Prostate gland (tissue), 2 donors: ENCODE data around the gene RNASEL. TPM values are rescaled to one million over a fixed set of nuclear protein-coding genes. Genes with fewer than 3 reads are reported as not detected.
"Not testable (repeated sequence)": the region's sequence is repeated elsewhere in the genome, so short reads cannot be mapped to it uniquely, and the experiment has no call there.

Experiments used
- DNase-seq: peaks from one replicate; pipeline ENCODE4 v3.0.0-alpha.2; 2019; ENCODE audit warnings: low spot score
- H3K27ac ChIP-seq, 2 donors: fragments of 200-600 bp; sonication (generic); 2 replicates each; pipeline ENCODE4 v1.5.1; 2017 to 2019
- H3K27me3 ChIP-seq: fragments of 200-600 bp; sonication (generic); replicated peaks from 2 replicates; pipeline ENCODE4 v1.5.1; 2019; ENCODE audit not compliant: insufficient read depth
- H3K36me3 ChIP-seq, 2 donors: fragments of 200-600 bp; sonication (generic); 1 replicate in 1 of 2; 2 replicates in 1 of 2; pipeline versions ENCODE4 v1.5.1 to v1.8.1; 2017 to 2019
- H3K4me1 ChIP-seq: fragments of 200-600 bp; sonication (generic); replicated peaks from 2 replicates; pipeline ENCODE4 v1.5.1; 2019
- H3K4me3 ChIP-seq, 2 donors: fragments of 200-600 bp; sonication (generic); 2 replicates each; pipeline ENCODE4 v1.5.1; 2017 to 2019
- H3K9me3 ChIP-seq: fragments of 200-600 bp; sonication (generic); 2 replicates; pipeline ENCODE4 v1.5.1; 2017
- POLR2A ChIP-seq: fragments of 450-650 bp; IDR thresholded peaks from one replicate; pipeline ENCODE4 v1.6.1; 2016; ENCODE audit warnings: antibody characterized with exemption, mild to moderate bottlenecking
- POLR2AphosphoS5 ChIP-seq: sonication (generic); formaldehyde crosslinking; IDR thresholded peaks from one replicate; pipeline ENCODE4 v1.6.1; 2017; ENCODE audit warnings: antibody characterized with exemption
- WGBS: methylation state at CpG from one replicate; pipeline ENCODE4 v1.1.5; 2018; 5-methylcytosine and 5-hydroxymethylcytosine counted together
- intact Hi-C: fragments of 100-400 bp; cut with DNase I; formaldehyde crosslinking; loops from one replicate; pipeline ENCODE4 v1.14.2; 2022
- total RNA-seq, 2 donors: library from RNA; depleted of rRNA; stranded (reverse); fragments of >200 nt; gene quantifications; one replicate each; pipeline ENCODE4 v1.1.0, GENCODE V29; 2016
- TF ChIP-seq, protein P1 (sequence below), 4 experiments: fragments of 200-600 bp in 2 of 4; fragments of 450-650 bp in 2 of 4; sonication (generic) in 2 of 4; IDR thresholded peaks; 1 replicate in 3 of 4; 2 replicates in 1 of 4; pipeline ENCODE4 v1.5.1; 2016 to 2019; ENCODE audit warnings: antibody characterized with exemption in 4 of 4, mild to moderate bottlenecking in 2 of 4, moderate library complexity in 2 of 4

RNASEL gene
- total RNA-seq, 2 donors from 2014 or later: 7.6 to 10.7 TPM

DNA sequence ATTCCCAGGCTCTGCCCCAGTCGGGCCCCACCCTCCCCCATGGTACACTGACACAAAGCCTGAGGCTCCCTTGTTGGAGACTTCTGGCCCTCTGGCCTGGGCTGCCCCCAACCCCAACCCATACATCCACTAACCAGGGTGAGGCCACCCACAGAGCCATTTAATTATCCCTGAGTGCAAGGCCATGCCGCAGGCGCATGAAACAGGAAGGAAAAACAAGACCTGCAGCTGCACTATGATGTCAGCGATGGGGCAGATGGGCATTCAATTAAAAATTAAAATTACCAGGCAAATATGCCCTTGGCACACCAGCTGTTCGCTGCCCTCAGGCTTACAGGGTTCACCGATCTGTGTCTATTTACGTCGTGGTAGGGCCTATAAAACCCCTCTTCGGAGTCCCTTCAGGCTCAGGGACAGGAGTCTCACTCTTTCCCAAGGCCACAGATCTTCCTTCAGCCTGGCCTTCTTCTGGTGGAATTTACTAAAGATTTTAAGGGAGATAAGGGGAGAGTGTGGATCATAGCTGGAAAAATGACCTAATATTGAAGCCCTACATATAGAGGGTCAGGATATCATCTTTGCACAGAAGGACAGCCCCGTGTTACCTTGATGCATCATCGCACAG is 44.7 kb upstream of the RNASEL start:
- intact Hi-C loops: no loop called here
- DNase-seq: no peak

DNA sequence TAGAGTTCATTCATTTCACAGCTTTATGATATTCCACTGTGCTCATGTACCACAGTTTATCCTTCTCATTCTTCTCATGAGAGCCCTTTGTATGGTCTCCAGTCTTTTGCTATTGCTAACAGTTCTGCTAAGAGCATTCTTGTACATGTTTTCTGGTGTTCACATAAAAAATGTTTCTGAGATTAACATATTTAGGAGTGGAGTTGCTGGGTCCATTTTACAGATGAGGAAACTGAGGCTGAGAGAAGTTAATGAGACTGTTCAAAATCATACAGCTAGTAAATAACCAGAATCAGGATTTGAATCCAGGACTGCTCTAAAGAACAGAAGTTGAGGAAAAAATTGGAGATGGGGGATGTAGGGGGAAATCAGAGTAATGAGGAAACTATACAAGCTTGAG is 44.0 kb upstream of the RNASEL start:
- no peaks in the 10 kb centered on the region for H3K36me3 ChIP-seq
- no peak overlapping the region for H3K27ac ChIP-seq
- no peak for DNase-seq
- intact Hi-C loops: no loop called here
- no peaks in the 10 kb centered on the region for H3K4me1 ChIP-seq
- TF ChIP-seq POLR2A (no peak), POLR2AphosphoS5 (no peak)
- TF ChIP-seq, protein P1, sequence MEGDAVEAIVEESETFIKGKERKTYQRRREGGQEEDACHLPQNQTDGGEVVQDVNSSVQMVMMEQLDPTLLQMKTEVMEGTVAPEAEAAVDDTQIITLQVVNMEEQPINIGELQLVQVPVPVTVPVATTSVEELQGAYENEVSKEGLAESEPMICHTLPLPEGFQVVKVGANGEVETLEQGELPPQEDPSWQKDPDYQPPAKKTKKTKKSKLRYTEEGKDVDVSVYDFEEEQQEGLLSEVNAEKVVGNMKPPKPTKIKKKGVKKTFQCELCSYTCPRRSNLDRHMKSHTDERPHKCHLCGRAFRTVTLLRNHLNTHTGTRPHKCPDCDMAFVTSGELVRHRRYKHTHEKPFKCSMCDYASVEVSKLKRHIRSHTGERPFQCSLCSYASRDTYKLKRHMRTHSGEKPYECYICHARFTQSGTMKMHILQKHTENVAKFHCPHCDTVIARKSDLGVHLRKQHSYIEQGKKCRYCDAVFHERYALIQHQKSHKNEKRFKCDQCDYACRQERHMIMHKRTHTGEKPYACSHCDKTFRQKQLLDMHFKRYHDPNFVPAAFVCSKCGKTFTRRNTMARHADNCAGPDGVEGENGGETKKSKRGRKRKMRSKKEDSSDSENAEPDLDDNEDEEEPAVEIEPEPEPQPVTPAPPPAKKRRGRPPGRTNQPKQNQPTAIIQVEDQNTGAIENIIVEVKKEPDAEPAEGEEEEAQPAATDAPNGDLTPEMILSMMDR (IDR thresholded peaks at IDR 0.05): no peak
- H3K27me3 ChIP-seq: no peaks in the 10 kb centered on the region
- no peaks in the 10 kb centered on the region for H3K9me3 ChIP-seq
- H3K4me3 ChIP-seq: no peak overlapping the region

More for the DNA sequence above, 44.7 kb upstream of the RNASEL start:
- no peaks in the 10 kb centered on the region for H3K4me1 ChIP-seq
- H3K9me3 ChIP-seq: no peaks in the 10 kb centered on the region
- WGBS: 76% methylated on average over 11 of the region's 11 CpGs
- no peaks in the 10 kb centered on the region for H3K27me3 ChIP-seq
- TF ChIP-seq POLR2A (no peak), POLR2AphosphoS5 (no peak)
- TF ChIP-seq, protein P1 (IDR thresholded peaks at IDR 0.05): no peak
- no peaks in the 10 kb centered on the region for H3K36me3 ChIP-seq
- no peak overlapping the region for H3K4me3 ChIP-seq
- H3K27ac ChIP-seq: no peak overlapping the region

DNA sequence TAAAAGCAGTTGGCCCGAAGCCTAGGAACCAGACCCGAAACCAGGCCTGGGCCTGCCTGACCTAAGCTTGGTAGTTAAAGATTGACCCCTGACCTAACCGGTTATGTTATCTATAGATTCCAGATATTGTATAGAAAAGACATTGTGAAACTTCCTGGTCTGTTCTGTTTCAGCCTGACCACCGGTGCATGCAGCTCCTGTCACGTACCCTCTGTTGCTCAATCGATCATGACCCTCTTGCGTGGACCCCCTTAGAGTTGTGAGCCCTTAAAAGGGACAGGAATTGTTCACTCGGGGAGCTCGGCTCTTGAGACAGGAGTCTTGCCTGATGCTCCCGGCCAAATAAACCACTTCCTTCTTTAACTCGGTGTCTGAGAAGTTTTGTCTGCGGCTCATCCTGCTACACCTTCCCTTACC is 43.4 kb upstream of the RNASEL start:
- intact Hi-C loops, H3K27ac ChIP-seq, DNase-seq, H3K36me3 ChIP-seq, H3K27me3 ChIP-seq, H3K4me1 ChIP-seq, H3K4me3 ChIP-seq, H3K9me3 ChIP-seq: not testable (repeated sequence)
- 69% methylated on average over 12 of the region's 12 CpGs for WGBS

DNA sequence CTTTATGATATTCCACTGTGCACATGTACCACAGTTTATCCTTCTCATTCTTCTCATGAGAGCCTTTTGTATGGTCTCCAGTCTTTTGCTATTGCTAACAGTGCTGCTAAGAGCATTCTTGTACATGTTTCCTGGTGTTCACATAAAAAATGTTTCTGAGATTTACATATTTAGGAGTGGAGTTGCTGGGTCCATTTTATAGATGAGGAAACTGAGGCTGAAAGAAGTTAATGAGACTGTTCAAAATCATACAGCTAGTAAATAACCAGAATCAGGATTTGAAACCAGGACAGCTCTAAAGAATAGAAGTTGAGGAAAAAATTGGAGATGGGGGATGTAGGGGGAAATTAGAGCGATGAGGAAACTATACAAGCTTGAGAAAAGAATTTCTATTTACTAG is 42.9 kb upstream of the RNASEL start:
- 41% methylated on average over 1 of the region's 1 CpG for WGBS
- Histone ChIP-seq H3K36me3 (no peaks in the 10 kb centered on the region), H3K9me3 (no peaks in the 10 kb centered on the region), H3K4me3 (no peak overlapping the region), H3K4me1 (no peaks in the 10 kb centered on the region), H3K27me3 (no peaks in the 10 kb centered on the region), H3K27ac (no peak overlapping the region)
- intact Hi-C loops: no loop called here
- DNase-seq: no peak
- TF ChIP-seq POLR2A: no peak
- no peak for TF ChIP-seq POLR2AphosphoS5
- TF ChIP-seq, protein P1 (IDR thresholded peaks at IDR 0.05): no peak

DNA sequence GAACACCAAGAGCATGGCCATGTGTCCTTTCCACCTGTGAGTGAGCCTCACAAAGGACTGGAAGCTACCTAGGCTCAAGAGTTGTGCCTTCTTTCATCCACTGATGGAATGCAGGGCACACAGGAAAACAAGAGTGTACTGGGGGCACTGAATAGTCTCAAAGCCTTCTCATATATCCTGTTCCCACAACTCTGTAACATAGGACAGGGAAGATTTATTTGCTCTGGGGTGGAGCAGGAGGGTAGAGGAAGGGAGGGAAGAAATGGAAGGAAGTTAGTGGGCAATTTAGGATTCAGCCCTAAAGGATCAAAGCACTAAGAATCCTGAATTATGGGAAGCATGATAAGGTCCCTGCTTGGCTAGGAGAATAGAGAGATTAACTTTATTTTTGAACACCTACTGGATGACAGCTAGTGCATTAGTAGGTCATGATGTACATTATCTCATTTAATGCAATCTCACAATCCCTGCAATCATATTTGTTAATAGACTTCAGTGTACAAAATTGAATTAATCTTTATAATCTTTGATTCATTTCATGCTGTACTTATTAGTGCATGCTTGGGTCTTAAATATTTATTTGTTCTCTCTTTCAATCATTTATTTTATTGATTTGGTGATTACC is 42.1 kb upstream of the RNASEL start:
- Histone ChIP-seq H3K4me3 (no peak overlapping the region), H3K36me3 (no peaks in the 10 kb centered on the region), H3K9me3 (no peaks in the 10 kb centered on the region), H3K4me1 (no peaks in the 10 kb centered on the region), H3K27me3 (no peaks in the 10 kb centered on the region), H3K27ac (no peak overlapping the region)
- DNase-seq: no peak
- intact Hi-C loops: no loop called here
- TF ChIP-seq POLR2A: no peak
- TF ChIP-seq, protein P1 (IDR thresholded peaks at IDR 0.05): no peak
- TF ChIP-seq POLR2AphosphoS5: no peak
